GM19468 (cell line): ENCODE measurements around the gene TMOD1.

Experiments
- ATAC-seq: cut with Tn5 transposase; IDR thresholded peaks from one replicate; pipeline ENCODE4 v1.9.1; 2021; ENCODE audit warnings: mild to moderate bottlenecking, moderate library complexity, moderate number of reproducible peaks; ENCODE audit not compliant: unreplicated experiment; ENCODE audit errors: extremely low read depth

TMOD1 gene

GRCh38 chr9:97515662-97516061 lies 14.2 kb downstream of the TMOD1 start:
- ATAC-seq: no peak

- ATAC-seq: no peak
These were observed 14.6 kb downstream of the TMOD1 start for GRCh38 chr9:97516111-97516510.

- no peak for ATAC-seq
These were observed 16.0 kb downstream of the TMOD1 start for GRCh38 chr9:97517331-97518089.

- no peak for ATAC-seq
These were observed 16.9 kb downstream of the TMOD1 start for GRCh38 chr9:97518166-97518908.

GRCh38 chr9:97518909-97519307 lies 17.4 kb downstream of the TMOD1 start:
- no peak for ATAC-seq

- no peak for ATAC-seq
These were observed 18.0 kb downstream of the TMOD1 start for GRCh38 chr9:97519441-97519970.

- no peak for ATAC-seq
These were observed 20.3 kb downstream of the TMOD1 start for GRCh38 chr9:97521576-97522333.

GRCh38 chr9:97524424-97524823 lies 23.0 kb downstream of the TMOD1 start:
- ATAC-seq: no peak

GRCh38 chr9:97525451-97525850 lies 24.0 kb downstream of the TMOD1 start:
- ATAC-seq: no peak

GRCh38 chr9:97526895-97527575 lies 25.6 kb downstream of the TMOD1 start:
- no peak for ATAC-seq

GRCh38 chr9:97527626-97528528 lies 26.4 kb downstream of the TMOD1 start:
- ATAC-seq: no peak

GRCh38 chr9:97528529-97529230 lies 27.2 kb downstream of the TMOD1 start:
- ATAC-seq: no peak

- ATAC-seq: peak; percentile 38
These were observed 28.1 kb downstream of the TMOD1 start for GRCh38 chr9:97529363-97530076.

GRCh38 chr9:97531888-97532376 lies 30.5 kb downstream of the TMOD1 start:
- no peak for ATAC-seq

GRCh38 chr9:97534185-97534584 lies 32.7 kb downstream of the TMOD1 start:
- no peak for ATAC-seq

GRCh38 chr9:97534961-97535594 lies 33.6 kb downstream of the TMOD1 start:
- ATAC-seq: no peak

GRCh38 chr9:97535771-97536170 lies 34.3 kb downstream of the TMOD1 start:
- no peak for ATAC-seq
